Activated gamma-delta T cell treated with anti-CD3 and anti-CD28 coated beads, Interleukin-2, amount 50 U/mL, for 16 hours (primary cell): ENCODE results near the gene SORCS2.

Experiments used
- DNase-seq: peaks from one replicate; pipeline ENCODE4 v3.0.0-alpha.2; 2020; ENCODE audit warnings: low read depth

Gene SORCS2

GRCh38 chr4:7734651-7735260 is 542.4 kb downstream of the SORCS2 start:
- DNase-seq, result no peak

DNA sequence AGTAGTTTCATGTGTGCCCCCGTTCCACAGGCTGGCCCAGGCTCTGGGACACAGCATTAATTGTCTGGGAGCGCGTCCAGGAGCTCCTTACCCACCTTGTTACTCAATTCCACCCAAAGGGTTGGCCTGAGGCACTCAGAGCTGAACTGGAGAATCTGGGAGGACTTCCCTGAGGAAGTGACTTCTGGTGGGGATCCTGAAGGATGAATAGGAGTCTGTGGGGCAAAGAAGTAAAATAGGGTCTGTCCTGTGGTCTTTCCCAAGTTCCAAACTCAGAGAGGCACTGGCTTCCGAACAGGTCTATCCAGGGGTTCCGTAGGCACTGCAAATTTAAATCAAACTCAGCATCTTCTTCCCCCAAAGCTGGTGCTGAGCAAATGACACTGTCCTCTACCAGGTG is 543.1 kb downstream of the SORCS2 start:
- DNase-seq, result no peak

DNA sequence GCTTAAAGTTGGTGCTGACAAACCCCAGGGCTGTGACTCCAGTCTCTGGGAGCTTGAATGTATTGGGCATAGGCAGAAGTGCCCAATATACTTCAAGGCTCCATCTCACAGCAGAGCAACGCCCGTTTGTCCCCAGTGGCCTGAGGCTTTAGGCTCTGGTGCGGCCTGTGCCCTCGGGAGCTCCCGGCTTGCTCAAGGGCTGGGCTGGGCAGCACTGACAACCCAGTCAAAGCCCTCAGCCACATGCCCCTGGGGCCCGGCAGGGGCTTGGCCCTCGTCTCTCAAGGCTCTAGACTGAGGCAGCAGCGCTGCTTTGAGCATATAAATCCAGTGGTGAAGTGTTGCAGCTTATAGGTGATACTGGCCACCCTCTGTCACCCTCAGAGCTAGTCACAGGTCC is 543.6 kb downstream of the SORCS2 start:
- DNase-seq, result no peak

DNA sequence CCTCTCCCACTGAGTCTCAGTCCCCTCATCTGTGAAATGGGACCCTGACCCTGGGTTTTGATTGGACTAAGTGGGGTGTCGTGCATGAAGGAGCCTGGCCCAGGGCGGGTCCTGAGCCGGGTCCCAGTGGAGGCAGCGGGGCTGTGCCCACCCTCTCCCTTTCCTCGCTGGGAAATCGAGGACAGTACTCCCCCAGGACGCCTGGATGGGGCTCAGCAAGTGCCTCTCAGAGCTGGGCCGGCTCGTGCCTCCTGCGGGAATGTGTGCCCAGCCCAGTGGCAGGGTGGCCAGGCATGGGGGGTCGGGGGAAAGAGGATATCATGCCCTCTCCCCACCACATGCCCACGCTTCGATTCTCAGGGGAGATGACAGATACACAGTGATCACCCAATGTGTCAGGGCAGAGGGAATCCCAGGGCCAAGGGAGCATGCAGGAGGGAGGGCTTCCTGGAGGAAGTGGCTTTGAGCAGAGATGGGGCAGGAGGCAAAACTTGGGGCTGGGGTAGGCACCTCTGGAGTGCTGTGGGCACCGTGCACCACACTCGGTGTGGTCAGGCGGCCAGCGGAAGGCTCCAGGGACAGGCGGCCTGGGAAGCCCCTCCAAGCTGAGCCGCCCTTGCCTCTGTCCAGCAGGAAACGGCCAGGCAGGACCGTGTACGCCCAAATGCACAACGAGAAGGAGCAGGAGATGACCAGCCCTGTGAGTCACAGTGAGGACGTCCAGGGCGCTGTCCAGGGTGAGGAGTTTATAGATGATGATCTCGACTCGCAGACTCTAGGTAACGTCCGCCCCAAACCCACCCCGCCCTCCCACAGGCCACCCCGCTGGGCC is 544.3 kb downstream of the SORCS2 start:
- no peak for DNase-seq

DNA sequence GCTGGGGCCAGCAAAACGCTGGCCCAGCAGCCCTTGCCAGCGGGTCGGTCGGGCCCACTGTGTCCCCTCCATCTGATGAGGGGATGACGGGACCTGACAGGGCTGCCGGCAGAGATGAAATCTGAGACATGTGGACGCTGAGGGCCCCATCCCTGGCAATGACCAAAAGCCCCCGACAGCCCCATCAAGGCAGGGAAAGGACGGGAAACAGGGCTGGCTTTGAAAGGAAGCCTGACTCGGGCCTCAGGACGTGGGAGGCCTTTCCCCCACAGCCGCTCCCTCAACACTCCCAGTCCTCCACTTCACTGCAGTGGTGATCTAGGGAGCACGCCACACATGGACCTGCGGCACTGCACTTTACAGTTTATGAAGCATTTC is 544.9 kb downstream of the SORCS2 start:
- DNase-seq, result no peak

DNA sequence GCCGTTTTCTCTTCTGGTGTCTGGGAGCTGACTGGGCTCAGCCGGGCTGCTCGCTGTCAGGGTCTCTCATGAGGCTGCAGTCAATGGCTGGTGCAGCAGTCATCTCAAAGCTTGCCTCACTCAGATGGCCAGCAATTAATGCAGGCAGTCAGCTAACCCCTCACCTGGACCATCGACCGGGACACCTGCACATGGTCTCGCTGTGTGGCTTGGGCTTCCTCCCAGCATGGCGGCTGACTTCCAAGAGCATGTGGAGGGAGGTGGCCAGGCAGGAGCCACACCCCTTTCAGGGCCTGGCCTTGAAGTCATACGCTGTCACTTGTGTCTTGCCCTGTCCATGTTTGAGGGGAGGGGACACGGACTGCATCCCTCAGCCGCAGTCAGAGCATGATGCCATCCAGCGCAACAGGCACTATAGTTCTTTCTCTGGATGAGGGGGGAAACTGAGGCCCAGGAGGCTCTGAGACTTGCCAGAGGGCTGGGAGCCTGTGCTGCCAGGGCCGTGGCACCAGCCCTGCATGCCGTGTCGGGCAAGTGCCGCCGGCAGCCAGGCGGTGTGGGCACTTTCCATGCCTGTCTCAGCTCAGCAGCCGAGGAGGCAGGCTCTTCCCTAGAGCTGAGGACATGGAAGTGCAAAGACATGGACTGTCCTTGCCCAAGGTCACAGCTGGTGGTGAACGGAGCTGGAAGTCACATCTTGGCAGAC is 545.6 kb downstream of the SORCS2 start:
- DNase-seq, result no peak

GRCh38 chr4:7738458-7739076 is 546.2 kb downstream of the SORCS2 start:
- no peak for DNase-seq

DNA sequence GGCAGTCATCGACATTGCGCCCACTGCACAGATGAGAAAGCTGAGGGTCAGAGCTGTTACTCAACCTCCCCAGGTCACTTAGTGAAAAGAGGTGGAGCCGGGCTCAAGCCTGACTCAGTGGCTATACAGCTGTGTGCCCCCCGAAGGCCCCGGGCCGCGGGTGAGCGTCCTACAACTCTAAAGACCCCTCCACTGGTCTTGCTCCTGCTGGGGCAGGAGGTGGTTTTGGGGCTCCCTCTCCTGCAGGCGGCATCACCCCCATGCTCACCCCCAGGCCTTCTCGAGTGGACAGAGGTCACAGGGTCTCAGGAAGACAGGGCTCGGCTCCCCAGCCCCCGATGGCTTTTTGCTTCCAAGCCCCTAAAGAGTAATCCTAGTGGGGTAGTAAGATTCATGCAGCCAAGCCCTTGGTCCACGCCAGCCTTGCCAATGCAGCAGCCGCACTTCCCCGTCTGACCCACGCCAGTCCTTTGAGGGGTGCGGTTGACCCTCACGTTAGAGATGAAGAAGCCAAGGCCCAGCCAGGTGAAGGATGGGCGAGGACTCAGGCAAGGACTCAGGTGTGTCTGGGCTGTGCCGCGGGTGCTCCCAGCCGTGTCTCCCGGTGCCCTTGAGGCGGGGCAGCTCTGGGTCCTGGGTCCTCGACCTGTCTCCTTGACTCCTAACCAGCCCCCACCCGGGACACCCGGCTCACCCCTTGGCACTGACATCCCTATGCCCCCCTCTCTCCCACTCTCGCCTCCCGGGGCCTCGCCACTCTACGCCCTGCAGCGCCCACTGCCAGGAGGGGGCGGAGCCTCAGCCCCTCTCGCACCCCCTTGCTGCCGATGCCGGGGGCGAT is 547.0 kb downstream of the SORCS2 start:
- DNase-seq, result no peak

DNA sequence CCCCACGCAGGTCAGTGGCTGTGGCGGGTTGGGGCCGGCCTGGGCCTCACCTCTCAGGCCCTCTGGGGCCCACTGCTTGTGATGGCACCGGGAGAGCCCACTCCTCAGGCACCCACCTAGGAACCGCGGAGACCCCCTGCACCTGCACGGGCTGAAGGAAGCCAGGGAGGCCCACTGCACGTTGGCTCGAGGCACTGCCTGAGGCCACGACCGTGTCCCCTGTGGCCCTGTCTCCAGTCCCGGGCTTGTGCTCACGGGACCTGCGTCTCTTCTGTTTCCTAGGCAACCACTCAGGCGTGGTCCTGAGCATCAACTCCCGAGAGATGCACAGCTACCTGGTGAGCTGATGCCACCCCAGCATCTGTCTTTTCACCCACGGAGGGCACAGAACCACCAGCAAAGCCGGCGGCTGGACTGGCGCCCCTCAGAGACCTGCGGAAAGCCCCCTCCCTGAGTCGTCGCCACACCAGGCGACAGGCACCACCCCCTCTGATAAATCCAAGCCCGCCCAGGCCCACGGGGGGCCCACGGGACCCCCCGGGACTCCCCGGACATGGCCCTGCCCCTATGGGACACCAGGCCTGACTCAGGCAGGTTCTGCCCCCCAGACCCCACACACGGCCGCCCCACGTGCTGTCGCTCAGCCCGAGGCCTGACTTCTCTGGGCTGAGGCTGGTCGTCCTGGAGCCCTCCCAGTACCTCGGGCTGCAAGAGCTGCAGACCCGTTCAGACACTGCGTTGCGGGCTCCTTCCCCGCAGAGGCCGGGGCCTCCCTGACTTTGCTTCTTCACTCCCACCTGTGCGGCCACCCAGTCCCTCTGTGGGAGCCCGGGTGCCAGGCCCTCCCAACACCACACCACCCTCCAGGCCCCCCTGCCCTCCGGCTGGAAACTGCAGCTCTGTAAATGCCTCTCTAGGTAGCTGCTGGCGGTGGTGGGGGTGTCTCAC is 547.9 kb downstream of the SORCS2 start:
- DNase-seq, result no peak

GRCh38 chr4:7740866-7741525 is 548.7 kb downstream of the SORCS2 start:
- DNase-seq, result no peak

GRCh38 chr4:7741946-7742806 is 549.8 kb downstream of the SORCS2 start:
- no peak for DNase-seq

DNA sequence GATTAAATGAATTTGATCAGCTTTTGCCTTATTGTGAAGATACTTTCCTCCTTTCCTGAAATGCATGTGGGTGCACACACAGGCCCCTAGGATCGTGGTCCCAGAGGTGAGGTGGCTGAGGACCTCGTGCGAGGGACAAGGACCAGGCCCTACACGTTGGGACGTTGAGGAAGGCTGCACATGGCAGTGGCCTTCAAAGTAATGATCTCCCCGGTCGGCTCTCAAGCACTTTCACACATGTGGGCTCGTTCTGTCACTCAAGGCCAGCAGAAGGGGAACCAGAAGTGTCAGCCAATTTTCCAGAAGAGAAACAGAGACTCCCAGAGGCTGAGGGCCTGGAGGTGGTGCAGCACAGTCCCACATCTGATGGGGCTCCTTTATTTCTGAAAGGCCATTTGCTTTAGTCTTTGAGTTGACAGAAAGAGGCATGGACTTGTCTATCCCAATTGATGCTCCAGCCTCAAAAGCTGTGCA is 550.5 kb downstream of the SORCS2 start:
- no peak for DNase-seq

DNA sequence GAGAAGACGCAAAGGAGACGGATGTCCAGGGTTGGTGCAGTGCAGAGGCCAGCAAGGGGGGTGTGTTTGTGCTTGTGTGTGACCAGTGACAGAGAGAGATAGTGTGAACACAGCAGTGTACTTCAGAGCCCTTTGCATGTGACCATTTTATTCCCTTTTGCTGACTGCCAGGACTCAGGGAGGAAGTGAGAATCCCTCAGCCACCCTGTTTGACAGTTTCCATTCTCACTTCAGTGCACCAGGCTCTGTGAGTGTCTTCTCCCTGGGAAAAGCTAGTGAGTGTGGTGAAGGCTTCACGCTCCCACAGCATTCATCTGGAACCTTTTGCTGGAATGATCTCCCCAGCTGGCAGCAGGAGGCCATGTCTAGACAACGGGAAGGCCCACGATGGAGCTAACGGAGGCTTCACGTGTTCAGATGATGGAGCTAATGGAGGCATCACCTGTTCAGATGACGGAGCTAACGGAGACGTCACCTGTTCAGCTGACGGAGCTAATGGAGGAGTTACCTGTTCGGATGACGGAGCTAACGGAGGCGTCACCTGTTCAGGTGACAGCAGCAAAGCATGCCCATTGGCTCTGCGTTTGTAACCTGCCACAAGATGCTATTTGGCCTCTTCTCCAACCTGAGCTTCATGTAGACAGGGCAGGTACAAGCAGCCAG is 551.9 kb downstream of the SORCS2 start:
- DNase-seq, result no peak

DNA sequence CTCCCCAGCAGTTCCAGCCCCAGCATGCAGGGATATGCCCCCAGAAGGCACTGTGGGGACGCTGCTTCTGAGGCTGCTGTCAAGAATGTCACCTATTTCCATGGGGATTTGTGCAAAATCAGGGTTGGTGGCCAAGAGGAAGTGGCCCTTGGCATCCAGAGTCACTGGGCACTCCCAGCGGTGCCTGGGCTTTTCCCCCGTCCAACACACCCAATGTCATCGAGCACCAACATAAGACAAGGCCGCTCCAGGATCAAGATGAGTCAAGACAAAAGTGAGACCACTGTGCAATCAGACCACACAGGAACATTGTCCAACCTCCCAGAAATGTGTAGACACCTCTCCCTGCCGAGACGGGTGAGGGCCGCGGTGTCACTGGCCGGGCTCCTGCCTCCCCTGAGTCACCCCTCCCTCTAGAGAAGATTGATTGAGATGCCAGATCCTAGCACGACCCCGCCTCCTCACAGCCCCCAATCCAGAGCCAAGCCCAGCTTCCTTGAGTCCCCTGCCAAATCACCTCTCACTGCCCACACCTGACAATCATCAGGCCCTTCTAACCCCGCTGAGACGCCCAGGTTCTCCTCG is 553.1 kb downstream of the SORCS2 start:
- no peak for DNase-seq

DNA sequence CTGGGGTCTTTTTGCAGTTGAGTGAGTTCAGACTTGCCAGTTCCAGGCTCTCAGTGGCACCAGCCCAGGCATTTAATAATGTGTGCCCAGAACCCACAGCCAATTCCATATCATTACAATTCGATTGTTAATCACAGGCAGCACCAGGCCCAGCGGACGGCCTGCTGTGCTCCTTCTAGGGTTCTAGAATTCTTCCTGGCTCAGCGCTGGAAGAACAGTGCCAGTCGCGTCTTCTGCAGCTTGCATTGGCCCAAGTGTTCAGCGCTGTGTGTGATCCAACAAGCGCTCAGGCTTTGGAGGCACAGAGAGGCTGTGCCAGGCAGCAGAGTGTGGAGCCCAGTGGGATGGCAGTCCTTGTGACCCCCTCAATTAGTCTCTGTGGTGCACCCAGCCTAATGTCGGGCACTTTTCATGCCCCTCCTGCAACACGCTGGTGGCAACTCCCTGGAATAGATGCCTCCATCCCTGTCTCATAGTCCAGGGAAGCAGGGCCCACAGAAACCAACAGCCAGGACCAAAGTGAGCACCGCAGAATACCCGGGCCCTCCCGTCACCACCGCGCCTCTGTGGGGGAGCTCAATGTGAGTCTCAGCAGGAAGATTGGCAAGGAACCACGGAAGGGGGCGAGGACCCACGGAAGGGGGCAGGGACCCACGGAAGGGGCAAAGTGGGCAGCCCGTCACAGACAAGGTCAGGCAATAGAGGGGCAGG is 554.2 kb downstream of the SORCS2 start:
- DNase-seq, result no peak

DNA sequence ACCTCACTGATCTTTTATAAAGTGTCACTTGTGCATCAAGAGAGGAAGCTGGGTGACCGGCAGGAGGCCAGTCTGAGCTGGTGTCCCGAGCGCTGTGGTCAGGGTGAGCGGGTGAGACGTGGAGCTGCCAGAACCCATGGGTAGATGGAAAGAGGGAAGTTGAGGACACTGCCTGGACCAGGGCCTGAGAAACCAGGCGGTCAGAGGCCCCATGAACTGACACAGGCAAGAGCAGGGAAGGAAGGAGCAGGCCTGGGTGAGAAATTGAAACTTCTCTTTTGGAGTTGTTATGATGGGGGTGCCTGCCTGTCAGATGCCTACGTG is 554.7 kb downstream of the SORCS2 start:
- no peak for DNase-seq

DNA sequence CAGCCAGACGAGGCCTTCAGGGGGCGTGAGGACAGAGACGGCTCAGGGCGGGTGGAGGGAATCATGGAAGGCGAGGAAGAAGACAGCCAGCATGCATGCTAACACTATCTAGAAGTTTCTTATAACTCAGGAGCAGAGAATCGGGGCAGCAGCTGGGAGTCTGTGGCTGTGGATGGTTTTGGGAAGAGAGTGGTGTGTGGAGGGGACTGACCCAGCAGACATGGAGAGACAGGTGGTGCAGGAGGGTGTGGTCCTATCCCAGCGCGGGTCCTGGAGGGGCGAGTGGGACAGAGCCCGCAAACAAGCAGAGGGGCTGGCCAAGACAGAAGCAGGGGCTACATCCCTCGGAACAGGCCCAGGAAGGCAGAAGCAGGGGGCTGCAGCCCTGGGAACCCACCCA is 555.2 kb downstream of the SORCS2 start:
- no peak for DNase-seq

- no peak for DNase-seq
Measured at GRCh38 chr4:7750523-7750922, 558.2 kb downstream of the SORCS2 start.
